IPS-18a (cell line): ENCODE measurements around the gene SRC.

Source experiments
- H3K27ac ChIP-seq: one replicate; pipeline ENCODE4 v1.5.1; 2013; ENCODE audit warnings: low read length
- H3K27me3 ChIP-seq: one replicate; pipeline ENCODE4 v1.6.1; 2013; ENCODE audit warnings: mild to moderate bottlenecking, low read length; ENCODE audit not compliant: control insufficient read depth, insufficient read depth
- H3K36me3 ChIP-seq: one replicate; pipeline ENCODE4 v1.6.1; 2013; ENCODE audit warnings: low read depth, low read length; ENCODE audit not compliant: control insufficient read depth
- H3K4me1 ChIP-seq: one replicate; pipeline ENCODE4 v1.6.1; 2013; ENCODE audit warnings: low read depth, low read length; ENCODE audit not compliant: control insufficient read depth
- H3K4me3 ChIP-seq: one replicate; pipeline ENCODE4 v1.5.1; 2013; ENCODE audit warnings: low read length
- H3K9ac ChIP-seq: one replicate; pipeline ENCODE4 v1.6.1; 2013; ENCODE audit warnings: mild to moderate bottlenecking, low read length, moderate library complexity
- H3K9me3 ChIP-seq: one replicate; pipeline ENCODE4 v1.6.1; 2013; ENCODE audit warnings: low read depth, low read length; ENCODE audit not compliant: control insufficient read depth

The SRC gene

GRCh38 chr20:37355252-37356180 lies 9.6 kb downstream of the SRC start:
- Histone ChIP-seq H3K9ac (no peak overlapping the region), H3K4me3 (no peak overlapping the region), H3K27ac (no peak overlapping the region), H3K9me3 (no peaks in the 10 kb centered on the region), H3K4me1 (no peaks in the 10 kb centered on the region), H3K27me3 (no peaks in the 10 kb centered on the region), H3K36me3 (no peaks in the 10 kb centered on the region)

GRCh38 chr20:37356387-37356786 lies 10.4 kb downstream of the SRC start:
- H3K4me1 ChIP-seq: no peaks in the 10 kb centered on the region

GRCh38 chr20:37356961-37357371 lies 11.0 kb downstream of the SRC start:
- H3K9me3 ChIP-seq: no peaks in the 10 kb centered on the region
- H3K27ac ChIP-seq: no peak overlapping the region
- H3K27me3 ChIP-seq: no peaks in the 10 kb centered on the region
- H3K36me3 ChIP-seq: no peaks in the 10 kb centered on the region
- H3K9ac ChIP-seq: no peak overlapping the region
- no peaks in the 10 kb centered on the region for H3K4me1 ChIP-seq
- H3K4me3 ChIP-seq: no peak overlapping the region

More at GRCh38 chr20:37356387-37356786, 10.4 kb downstream of the SRC start:
- H3K36me3 ChIP-seq: no peaks in the 10 kb centered on the region
- H3K27ac ChIP-seq: no peak overlapping the region
- no peaks in the 10 kb centered on the region for H3K9me3 ChIP-seq
- no peaks in the 10 kb centered on the region for H3K27me3 ChIP-seq
- no peak overlapping the region for H3K4me3 ChIP-seq
- no peak overlapping the region for H3K9ac ChIP-seq

GRCh38 chr20:37357481-37358365 lies 11.8 kb downstream of the SRC start:
- Histone ChIP-seq H3K27ac (no peak overlapping the region), H3K4me1 (no peaks in the 10 kb centered on the region)

GRCh38 chr20:37358366-37359150 lies 12.6 kb downstream of the SRC start:
- H3K4me1 ChIP-seq: no peaks in the 10 kb centered on the region
- no peaks in the 10 kb centered on the region for H3K27me3 ChIP-seq
- no peak overlapping the region for H3K27ac ChIP-seq
- no peaks in the 10 kb centered on the region for H3K36me3 ChIP-seq
- H3K9ac ChIP-seq: no peak overlapping the region
- H3K4me3 ChIP-seq: no peak overlapping the region
- no peaks in the 10 kb centered on the region for H3K9me3 ChIP-seq

More at GRCh38 chr20:37357481-37358365, 11.8 kb downstream of the SRC start:
- no peaks in the 10 kb centered on the region for H3K27me3 ChIP-seq
- no peaks in the 10 kb centered on the region for H3K9me3 ChIP-seq
- H3K9ac ChIP-seq: no peak overlapping the region
- H3K4me3 ChIP-seq: no peak overlapping the region
- no peaks in the 10 kb centered on the region for H3K36me3 ChIP-seq

- no peak overlapping the region for H3K27ac ChIP-seq
- H3K4me3 ChIP-seq: no peak overlapping the region
- H3K9ac ChIP-seq: no peak overlapping the region
- no peaks in the 10 kb centered on the region for H3K4me1 ChIP-seq
- H3K9me3 ChIP-seq: no peaks in the 10 kb centered on the region
- H3K36me3 ChIP-seq: no peaks in the 10 kb centered on the region
- H3K27me3 ChIP-seq: no peaks in the 10 kb centered on the region
Measured at GRCh38 chr20:37359331-37359730, 13.4 kb downstream of the SRC start.

GRCh38 chr20:37359836-37360235 lies 13.9 kb downstream of the SRC start:
- H3K9ac ChIP-seq: no peak overlapping the region

GRCh38 chr20:37360391-37361115 lies 14.6 kb downstream of the SRC start:
- Histone ChIP-seq H3K4me3 (no peak overlapping the region), H3K27me3 (no peaks in the 10 kb centered on the region), H3K4me1 (no peaks in the 10 kb centered on the region)

More at GRCh38 chr20:37359836-37360235, 13.9 kb downstream of the SRC start:
- H3K4me1 ChIP-seq: no peaks in the 10 kb centered on the region
- no peak overlapping the region for H3K27ac ChIP-seq
- H3K27me3 ChIP-seq: no peaks in the 10 kb centered on the region
- H3K4me3 ChIP-seq: no peak overlapping the region
- H3K9me3 ChIP-seq: no peaks in the 10 kb centered on the region
- no peaks in the 10 kb centered on the region for H3K36me3 ChIP-seq

GRCh38 chr20:37361336-37361735 lies 15.4 kb downstream of the SRC start:
- peaks cover 9% of the 10 kb centered on the region for H3K36me3 ChIP-seq
- no peak overlapping the region for H3K4me3 ChIP-seq
- no peaks in the 10 kb centered on the region for H3K4me1 ChIP-seq
- no peaks in the 10 kb centered on the region for H3K9me3 ChIP-seq
- no peaks in the 10 kb centered on the region for H3K27me3 ChIP-seq
- H3K27ac ChIP-seq: no peak overlapping the region
- H3K9ac ChIP-seq: no peak overlapping the region

More at GRCh38 chr20:37360391-37361115, 14.6 kb downstream of the SRC start:
- peaks cover 3% of the 10 kb centered on the region for H3K36me3 ChIP-seq
- H3K9ac ChIP-seq: no peak overlapping the region
- no peaks in the 10 kb centered on the region for H3K9me3 ChIP-seq
- H3K27ac ChIP-seq: no peak overlapping the region

- Histone ChIP-seq H3K4me1 (no peaks in the 10 kb centered on the region), H3K4me3 (no peak overlapping the region), H3K9ac (no peak overlapping the region), H3K27me3 (no peaks in the 10 kb centered on the region), H3K36me3 (peaks cover 13% of the 10 kb centered on the region), H3K9me3 (no peaks in the 10 kb centered on the region), H3K27ac (no peak overlapping the region)
Measured at GRCh38 chr20:37362231-37362792, 16.4 kb downstream of the SRC start.
